NCI-H524 (cell line): ENCODE measurements around the gene ANKAR.
"Not testable (repeated sequence)": the region's sequence is repeated elsewhere in the genome, so short reads cannot be mapped to it uniquely, and the experiment has no call there.

Experiments used
- DNase-seq, 2 experiments: peaks; one replicate each; lab custom pipeline; 2025; lab: John Stamatoyannopoulos, UW

The ANKAR gene

GRCh38 chr2:189658306-189659212, 15.9 kb upstream of the ANKAR start:
- DNase-seq = no peak

GRCh38 chr2:189659734-189660133, 14.7 kb upstream of the ANKAR start:
- DNase-seq = no peak

GRCh38 chr2:189660803-189661147, 13.7 kb upstream of the ANKAR start:
- no peak for DNase-seq

GRCh38 chr2:189661148-189661956, 13.1 kb upstream of the ANKAR start, which contains the start of gene ASNSD1:
TSS of gene ASNSD1 (plus strand) at chr2:189661459. CDS start at chr2:189666133, 4,674 bp downstream.
- DNase-seq = peak; percentile 98 to 99

GRCh38 chr2:189661957-189662321, 12.5 kb upstream of the ANKAR start:
- peak in 1 of 2 experiments; percentile 8 for DNase-seq

- DNase-seq = no peak
Observed at GRCh38 chr2:189662669-189663226, 11.7 kb upstream of the ANKAR start.

- DNase-seq = not testable (repeated sequence)
Observed at GRCh38 chr2:189663319-189663718, 11.2 kb upstream of the ANKAR start.

- DNase-seq = no peak
Observed at GRCh38 chr2:189669913-189670312, 4.6 kb upstream of the ANKAR start.

- peak in 1 of 2 experiments; percentile 7 for DNase-seq
Observed at GRCh38 chr2:189673661-189674373, 653 bp upstream of the ANKAR start.

GRCh38 chr2:189676471-189676870, 2.0 kb downstream of the ANKAR start:
- DNase-seq = no peak

- DNase-seq = no peak
Observed at GRCh38 chr2:189679226-189679625, 4.8 kb downstream of the ANKAR start.

- DNase-seq = no peak
Observed at GRCh38 chr2:189681203-189681602, 6.7 kb downstream of the ANKAR start.

- no peak for DNase-seq
Observed at GRCh38 chr2:189681903-189682302, 7.4 kb downstream of the ANKAR start.

GRCh38 chr2:189683348-189683747, 8.9 kb downstream of the ANKAR start:
- DNase-seq = no peak

GRCh38 chr2:189684811-189685210, 10.3 kb downstream of the ANKAR start:
- DNase-seq = no peak

GRCh38 chr2:189685540-189686229, 11.2 kb downstream of the ANKAR start:
- no peak for DNase-seq

GRCh38 chr2:189687796-189688195, 13.3 kb downstream of the ANKAR start:
- DNase-seq = not testable (repeated sequence)

- no peak for DNase-seq
Observed at GRCh38 chr2:189696223-189696622, 21.8 kb downstream of the ANKAR start.

GRCh38 chr2:189698020-189698887, 23.8 kb downstream of the ANKAR start:
- peak in 1 of 2 experiments; percentile 25 for DNase-seq

- DNase-seq = no peak
Observed at GRCh38 chr2:189700681-189701080, 26.2 kb downstream of the ANKAR start.
